ENCODE measurements around the gene PCMTD2. TPM values are rescaled to one million over a fixed set of nuclear protein-coding genes. Genes with fewer than 3 reads are reported as not detected.
"Not testable (repeated sequence)": the region's sequence is repeated elsewhere in the genome, so short reads cannot be mapped to it uniquely, and the experiment has no call there.

The PCMTD2 gene
- total RNA-seq, 2 donors from 2014 or later, result 25.1 to 27.0 TPM

DNA sequence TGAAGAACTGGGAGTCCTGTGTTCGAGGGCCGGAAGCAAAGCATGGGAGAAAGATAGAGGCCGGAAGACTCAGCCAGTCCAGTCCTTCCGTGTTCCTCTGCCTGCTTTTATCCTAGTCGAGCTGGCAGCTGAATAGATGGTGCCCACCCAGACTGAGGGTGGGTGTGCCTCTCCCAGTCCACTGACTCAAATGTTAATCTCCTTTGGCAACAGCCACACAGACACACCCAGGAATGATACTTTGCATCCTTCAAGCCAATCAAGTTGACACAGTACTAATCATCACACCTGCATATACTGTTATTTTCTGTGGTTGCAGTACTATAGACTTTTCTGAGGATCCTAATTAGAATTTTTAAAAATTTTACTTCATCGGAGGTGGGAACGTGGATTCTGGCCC, 21.3 kb downstream of the PCMTD2 start:
- intact Hi-C loops (cut with DNase I), result no loop called here
- DNase-seq (ENCODE audit: low spot score), result no peak

DNA sequence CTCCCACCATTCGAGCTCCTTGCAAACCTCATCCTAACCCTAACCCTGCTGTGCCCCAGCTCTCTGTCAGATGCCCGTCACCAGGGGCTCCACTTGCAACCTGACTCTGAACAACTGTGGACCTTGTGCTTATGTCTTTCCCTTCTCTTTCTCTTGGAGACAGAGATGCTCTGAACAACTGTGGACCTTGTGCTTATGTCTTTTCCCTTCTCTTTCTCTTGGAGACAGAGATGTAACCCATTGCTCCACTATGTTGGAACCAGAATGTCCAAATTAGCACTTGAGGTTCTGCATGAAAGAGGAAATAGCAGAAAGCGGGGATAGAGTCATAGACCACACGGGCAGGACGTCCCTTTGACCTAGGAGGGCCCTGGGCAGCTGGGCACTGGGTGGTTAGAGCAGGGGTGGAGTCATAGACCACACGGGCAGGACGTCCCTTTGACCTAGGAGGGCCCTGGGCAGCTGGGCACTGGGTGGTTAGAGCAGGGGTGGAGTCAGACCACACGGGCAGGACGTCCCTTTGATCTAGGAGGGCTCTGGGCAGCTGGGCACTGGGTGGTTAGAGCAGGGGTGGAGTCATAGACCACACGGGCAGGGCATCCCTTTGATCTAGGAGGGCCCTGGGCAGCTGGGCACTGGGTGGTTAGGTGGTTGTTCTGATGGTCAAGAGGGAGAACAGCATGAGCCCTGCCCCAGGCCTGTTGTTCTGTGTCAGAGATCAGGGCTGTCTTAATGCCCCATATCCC, 22.2 kb downstream of the PCMTD2 start:
- no peak for DNase-seq (ENCODE audit: low spot score)
- intact Hi-C loops (cut with DNase I), result no loop called here

DNA sequence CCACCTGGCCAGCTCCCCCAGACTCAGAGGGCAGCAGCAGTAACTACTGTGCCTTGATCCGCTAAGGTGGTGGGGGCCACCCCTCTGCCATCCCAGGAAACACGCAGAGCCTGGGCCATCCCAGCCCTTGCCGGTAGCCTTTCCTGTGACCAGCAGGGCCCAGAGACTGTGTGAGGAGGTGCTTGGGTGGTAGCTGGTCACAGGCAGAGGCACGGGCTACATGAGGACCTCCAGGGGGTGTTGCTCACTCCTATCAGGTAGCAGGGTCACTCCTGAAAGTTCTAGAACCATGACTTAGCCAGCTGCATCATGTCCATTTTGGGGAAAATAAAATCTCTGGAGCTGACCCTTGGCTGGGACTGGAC, 22.8 kb downstream of the PCMTD2 start:
- intact Hi-C loops (cut with DNase I), result no loop called here
- DNase-seq (ENCODE audit: low spot score), result no peak

DNA sequence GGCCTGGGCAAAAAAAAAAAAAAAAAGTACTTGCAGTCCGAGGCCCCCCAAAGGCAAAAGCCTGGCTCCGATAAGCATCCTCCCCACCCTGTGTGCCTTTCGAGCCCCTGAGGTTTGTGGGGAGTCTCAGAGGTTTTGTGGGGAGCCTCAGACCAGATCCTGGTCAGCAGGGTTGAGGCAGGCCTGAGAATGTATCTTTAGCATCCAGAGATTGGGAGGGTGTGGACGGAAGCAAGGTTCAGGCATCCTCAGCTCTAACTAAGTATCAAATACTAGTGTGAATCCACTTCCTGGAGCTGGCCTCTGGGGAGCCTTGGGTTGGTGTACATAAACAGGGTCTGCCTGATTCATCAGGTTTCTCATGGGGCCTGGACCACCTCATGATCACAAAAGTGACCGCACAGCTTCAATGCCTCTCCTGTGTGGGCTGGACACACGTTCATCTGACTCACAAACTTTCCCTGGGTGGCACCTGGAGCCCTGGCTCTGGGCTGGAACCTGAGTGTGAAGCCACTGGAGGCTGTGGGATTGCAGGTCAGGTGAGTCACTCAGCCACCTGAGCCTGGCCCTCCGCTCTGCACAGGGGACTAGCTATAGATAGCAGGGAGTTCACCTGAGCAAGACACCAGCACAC, 24.4 kb downstream of the PCMTD2 start:
- intact Hi-C loops (cut with DNase I), result no loop called here
- no peak for DNase-seq (ENCODE audit: low spot score)

DNA sequence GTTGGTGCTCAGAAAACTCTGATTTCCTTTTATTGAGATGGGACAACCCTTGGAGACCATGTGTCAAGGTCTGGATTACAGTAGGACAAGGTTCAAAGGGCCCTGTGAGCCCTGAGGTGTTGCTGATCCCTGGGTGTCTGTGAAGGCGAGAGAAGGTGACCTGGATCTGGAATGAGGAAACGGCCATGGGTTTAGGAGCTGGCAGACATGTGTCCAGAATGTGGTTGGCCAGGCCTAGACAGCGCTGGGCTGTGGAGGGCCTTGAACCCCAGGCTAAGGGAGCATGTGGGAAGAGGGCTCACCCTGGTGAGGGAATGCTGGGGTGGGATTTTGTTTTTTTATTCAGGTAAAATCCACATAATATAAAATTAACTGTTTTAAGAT, 24.9 kb downstream of the PCMTD2 start:
- intact Hi-C loops (cut with DNase I), result no loop called here
- DNase-seq (ENCODE audit: low spot score), result no peak

DNA sequence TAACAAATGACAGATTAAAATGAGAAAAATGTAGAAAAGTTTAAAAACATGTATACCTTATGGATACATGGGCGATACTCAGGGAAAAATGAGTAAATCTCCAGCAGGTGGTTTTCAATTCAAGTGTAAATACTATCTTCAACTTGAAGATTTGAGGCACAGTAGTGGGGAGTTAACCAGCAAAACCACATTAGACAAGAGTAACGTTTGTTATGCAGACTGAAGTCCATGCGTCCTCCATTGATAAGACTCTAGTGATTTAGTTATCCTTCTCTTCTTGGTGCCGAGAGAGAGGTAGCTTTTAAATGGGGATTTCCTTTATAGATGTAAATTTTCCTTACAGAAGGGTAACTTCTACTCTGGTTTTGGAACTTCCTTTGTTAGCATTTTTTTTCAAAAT, 28.1 kb downstream of the PCMTD2 start:
- intact Hi-C loops (cut with DNase I), result no loop called here
- DNase-seq (ENCODE audit: low spot score), result no peak

DNA sequence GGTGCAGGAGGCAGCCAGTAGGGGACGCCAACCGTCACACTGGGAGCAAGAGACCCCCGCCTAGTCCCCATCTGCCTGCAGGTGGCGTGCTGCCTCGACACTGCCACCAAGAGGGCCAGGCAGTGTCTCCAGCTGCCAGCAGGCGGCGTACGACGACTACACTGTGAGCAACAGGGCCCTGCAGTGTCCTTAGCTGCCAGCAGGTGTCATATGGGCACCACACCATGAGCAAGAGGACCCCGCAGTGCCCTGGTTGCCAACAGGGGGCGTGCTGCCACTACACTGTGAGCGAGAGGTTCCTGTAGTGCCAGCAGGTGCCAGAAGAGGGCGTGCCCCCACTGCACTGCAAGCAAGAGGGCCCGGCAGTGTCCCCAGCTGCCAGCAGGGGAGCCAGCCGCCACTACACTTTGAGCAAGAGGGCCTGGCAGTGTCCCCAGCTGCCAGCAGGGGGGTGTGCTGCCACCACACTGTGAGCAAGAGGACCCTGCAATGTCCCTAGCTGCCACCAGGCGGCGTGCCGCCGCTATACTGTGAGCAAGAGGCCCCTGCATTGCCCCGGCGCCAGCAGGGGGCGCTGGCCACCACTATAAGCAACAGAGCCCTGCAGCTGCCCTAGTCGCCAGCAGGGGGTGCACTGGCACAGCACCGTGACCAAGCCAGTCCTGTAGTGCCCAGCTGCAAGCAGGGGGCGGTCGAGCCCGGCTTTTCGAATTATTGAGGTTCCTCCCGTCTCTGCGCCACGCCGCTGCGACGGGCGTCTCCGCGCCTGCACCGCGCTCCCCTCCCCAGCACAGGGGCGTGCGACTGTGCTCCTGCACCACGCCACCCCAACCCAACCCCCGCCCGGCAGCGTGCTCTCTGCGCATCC, 30.3 kb downstream of the PCMTD2 start:
- DNase-seq (ENCODE audit: low spot score), result peak; percentile 85
- intact Hi-C loops (cut with DNase I), result not testable (repeated sequence)

DNA sequence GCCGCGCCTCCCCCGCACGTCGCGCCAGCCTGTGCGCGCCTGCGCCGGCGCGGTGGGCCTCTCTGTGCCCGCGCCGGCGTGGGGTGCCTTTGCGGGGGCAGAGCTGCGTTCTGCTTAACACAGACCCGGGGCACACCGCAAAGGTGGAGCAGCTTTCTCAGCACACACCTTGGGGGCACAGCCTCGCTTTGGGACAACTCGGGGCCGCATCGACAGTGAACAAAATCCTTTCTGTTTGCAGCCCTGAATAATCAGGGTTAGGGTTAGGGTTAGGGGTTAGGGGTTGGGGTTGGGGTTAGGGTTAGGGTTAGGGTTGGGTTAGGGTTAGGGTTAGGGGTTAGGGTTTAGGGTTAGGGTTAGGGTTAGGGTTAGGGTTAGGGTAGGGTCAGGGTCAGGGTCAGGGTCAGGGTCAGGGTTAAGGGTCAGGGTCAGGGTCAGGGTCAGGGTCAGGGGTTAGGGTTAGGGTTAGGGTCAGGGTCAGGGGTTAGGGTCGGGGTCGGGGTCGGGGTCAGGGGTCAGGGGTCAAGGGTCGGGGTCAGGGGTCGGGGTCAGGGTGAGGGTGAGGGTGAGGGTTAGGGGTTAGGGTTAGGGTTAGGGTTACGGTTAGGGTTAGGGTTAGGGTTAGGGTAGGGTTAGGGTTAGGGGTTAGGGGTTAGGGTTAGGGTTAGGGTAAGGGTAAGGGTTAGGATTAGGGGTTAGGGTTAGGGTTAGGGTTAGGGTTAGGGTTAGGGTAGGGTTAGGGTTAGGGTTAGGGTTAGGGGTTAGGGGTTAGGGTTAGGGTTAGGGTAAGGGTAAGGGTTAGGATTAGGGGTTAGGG, 31.1 kb downstream of the PCMTD2 start:
- DNase-seq (ENCODE audit: low spot score); intact Hi-C loops (cut with DNase I): not testable (repeated sequence)

DNA sequence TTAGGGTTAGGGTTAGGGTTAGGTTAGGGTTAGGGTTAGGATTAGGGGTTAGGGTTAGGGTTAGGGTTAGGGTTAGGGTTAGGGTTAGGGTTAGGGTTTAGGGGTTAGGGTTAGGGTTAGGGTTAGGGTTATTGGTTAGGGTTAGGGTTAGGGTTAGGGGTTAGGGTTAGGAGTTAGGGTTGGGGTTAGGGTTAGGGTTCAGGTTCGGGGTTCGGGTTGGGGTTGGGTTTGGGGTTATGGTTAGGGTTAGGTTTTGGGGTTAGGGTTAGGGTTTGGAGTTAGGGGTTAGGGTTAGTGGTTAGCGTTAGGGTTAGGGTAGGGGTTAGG, 31.7 kb downstream of the PCMTD2 start:
- DNase-seq (ENCODE audit: low spot score); intact Hi-C loops (cut with DNase I): not testable (repeated sequence)

DNA sequence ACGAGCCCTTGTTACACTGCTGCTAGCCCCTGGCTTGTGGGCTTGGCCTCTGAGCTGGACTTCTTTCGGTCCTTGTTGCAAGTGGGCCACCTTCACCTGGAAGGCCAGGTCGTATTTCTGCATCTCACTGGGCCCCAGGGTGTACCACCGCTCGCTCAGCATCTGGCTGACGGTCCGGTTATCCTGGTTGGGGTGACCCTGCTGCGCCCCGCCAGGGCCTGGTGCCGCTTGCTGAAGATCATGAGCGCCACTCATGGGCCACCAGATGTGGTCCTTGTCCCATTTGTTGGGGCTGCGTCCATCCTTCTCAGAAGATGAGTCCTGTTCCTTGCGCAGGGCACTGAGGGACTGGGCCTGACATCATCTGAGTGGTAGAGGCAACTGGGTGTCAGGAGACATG, 36.6 kb downstream of the PCMTD2 start:
- intact Hi-C loops (cut with DNase I); DNase-seq (ENCODE audit: low spot score): not testable (repeated sequence)

DNA sequence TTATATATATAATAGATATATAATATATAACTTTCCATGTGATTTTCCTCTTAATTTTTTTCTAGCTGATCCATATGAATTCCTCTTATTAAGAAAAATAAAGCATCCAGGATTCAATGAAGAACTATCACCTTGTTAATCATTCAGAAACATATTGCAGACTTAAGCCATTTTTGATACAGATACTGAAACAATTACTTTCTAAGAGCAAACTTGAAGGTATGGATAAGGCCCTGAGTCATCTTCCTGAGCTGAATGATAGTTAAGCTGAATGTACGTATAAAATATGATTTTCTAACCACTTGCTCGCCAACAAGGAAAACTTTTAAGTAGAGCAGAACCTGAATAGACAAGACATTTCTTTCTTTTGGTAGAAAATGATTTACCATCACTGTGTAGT, 47.5 kb downstream of the PCMTD2 start:
- DNase-seq (ENCODE audit: low spot score); intact Hi-C loops (cut with DNase I): not testable (repeated sequence)

DNA sequence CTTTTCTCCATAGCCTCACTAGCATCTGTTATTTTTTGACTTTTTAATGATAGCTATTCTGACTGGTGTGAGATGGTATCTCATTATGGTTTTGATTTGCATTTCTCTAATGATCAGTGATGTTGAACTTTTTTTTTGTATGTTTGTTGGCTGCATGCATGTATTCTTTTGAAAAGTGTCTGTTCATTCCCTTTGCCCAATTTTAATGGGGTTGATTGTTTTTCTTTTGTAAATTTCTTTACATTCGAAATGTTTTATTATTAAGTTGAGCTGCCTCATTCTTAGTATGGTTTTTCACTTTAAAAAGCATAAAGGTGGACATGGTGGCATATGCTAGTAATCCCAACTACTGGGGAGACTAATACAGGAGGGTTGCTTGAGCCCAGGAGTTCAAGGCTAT, 58.2 kb downstream of the PCMTD2 start:
- DNase-seq (ENCODE audit: low spot score); intact Hi-C loops (cut with DNase I): not testable (repeated sequence)

DNA sequence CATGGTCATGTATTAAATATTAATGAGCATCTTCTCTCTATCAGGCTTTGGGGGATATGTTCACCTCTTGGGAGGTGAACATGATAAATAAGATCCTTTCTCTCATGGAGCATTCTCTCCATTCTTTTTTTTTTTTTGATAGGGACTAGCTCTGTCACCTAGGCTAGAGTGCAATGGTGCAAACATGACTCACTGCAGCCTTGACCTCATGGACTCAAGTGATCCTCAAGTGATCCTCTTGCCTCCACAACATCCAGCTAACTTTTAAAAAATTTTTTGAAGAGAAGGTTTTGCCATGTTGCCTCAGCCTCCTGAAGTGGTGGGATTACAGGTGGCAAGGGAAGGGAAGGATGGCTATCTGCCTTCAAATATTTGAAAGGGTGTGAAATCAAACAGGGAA, 59.8 kb downstream of the PCMTD2 start:
- intact Hi-C loops (cut with DNase I); DNase-seq (ENCODE audit: low spot score): not testable (repeated sequence)

DNA sequence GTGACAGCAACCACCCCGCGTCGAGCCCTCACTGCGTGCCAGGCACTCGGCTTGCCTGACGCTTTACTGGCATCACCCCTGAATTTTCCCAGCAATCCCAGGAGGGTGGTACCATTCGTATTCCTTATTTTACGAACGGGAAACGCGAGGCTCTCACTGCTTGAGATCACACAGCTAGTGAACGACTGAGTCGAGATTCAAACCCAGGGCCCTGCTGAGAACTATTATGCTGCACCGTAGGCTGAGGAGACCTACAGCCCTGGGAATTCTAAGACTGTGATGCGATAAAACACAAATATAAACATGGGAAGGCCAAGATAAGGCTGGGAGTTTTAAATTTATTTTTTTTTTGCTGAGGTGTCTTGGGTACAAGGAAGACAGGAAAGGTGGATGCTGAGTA, 60.3 kb downstream of the PCMTD2 start:
- intact Hi-C loops (cut with DNase I); DNase-seq (ENCODE audit: low spot score): not testable (repeated sequence)

DNA sequence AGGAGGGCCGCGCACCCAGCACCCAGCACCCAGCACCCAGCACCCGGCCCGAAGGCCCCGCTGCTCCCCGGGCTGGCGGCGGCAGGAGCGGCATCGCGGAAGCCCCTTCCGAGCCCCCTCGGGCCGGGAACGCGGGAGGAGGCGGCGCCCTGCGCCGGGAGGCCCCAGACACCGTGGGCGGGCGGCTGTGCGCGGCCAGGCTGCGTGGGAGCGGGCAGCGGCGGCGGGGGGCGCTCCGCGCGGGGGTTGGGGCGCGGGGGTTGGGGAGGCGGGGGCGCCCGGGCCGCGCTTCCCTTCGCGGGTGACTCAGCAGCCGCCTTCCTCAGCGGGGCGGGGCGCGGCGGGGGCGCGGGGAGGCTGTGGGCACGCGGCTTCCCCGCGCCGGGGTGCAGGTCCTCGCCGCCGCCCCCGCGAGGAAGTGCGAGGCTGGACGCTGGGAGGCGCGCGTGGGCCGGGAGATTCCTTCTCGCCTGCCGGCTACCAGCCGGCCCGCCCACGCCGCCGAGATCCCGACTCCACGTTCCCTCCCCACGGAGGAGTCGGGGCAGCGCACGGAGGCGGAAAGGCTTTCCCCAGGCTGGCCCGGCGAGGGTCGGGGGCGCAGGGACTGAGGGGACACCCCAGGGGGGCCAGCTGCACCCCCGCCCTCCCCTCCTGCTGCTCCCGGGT, 61.0 kb downstream of the PCMTD2 start:
- intact Hi-C loops (cut with DNase I), result not testable (repeated sequence)
- DNase-seq (ENCODE audit: low spot score), result peak; percentile 81

DNA sequence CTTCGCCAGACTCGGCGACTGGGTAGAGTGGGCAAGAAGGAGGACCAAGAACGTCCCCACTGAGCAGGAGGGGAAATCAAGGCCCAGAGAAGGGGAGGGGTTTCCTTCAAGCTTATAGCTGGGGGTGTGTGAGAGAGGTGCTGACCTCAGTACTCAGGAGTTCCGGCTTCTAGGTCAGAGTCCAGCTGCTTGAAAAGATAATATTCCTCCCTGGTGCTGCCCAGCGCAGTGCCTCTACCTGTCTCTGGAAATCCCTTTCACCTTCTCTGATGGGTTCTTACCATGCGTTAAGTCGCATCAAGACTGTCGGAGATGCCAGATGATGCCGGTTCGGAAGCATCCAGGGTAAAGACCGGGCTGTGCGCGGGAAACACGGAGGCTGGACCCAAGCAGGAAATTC, 61.8 kb downstream of the PCMTD2 start:
- intact Hi-C loops (cut with DNase I), result not testable (repeated sequence)

DNA sequence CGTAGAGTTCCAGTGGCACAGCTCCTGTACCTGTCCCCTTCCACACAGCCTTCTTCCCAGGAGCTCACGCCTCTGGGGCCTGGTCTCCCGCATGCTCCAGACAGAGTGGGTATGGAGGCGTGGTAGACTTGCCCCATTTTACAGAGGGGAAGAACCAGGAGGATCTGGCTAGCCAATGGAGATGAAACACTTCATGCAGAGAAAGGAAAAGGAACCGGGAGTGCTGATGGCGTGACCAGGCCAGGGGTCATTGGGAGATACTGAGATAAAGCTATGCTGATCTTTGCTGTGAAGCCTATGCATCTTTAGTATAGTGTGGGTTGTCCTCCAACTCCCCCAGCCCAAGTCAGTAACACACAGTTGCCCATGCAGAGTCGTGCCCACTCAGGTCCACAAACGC, 62.5 kb downstream of the PCMTD2 start:
- DNase-seq (ENCODE audit: low spot score); intact Hi-C loops (cut with DNase I): not testable (repeated sequence)

More for the DNA sequence above, 61.8 kb downstream of the PCMTD2 start:
- DNase-seq (ENCODE audit: low spot score), result not testable (repeated sequence)

DNA sequence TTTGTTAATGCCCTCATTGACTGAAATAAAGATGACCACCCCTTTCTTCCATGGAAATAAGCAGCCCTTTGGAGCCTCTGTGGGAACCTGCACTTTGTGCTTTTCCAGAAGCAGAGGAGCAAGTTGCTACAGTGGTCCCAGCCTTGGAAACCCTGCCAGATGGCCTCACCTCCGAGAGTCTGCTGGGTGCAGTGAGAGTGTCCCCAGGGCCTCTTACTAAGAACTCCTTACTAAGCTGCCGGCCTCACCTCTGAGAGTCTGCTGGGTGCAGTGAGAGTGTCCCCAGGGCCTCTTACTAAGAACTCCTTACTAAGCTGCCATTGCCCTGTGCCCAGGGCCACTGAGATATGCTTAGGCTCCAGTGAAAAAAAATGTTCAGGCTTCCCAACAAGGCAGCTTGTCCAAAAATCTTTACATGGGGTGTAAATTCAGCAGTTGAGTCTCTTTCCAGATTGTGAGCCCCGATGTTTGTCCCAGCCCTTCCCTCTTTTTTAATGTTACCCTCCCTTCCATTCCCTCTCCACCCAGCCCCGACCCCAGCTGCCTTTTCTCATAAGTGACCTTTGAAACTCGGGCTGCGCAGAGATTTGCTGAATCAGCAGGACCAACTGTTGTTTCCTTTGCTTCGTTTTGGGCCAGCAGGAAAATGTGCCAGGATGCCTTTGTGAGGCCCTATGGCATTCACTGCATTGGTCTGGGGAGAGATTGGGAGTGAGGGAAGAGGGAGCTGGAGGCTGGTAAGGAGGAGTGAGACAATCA, 66.7 kb downstream of the PCMTD2 start:
- intact Hi-C loops (cut with DNase I); DNase-seq (ENCODE audit: low spot score): not testable (repeated sequence)

All from posterior vena cava (tissue), 2 donors.